Uterus (tissue), 2 donors: ENCODE measurements around the gene FAM118A.

Experiments
- CTCF ChIP-seq, 4 experiments: fragments of 200-600 bp in 2 of 4; fragments of 450-650 bp in 2 of 4; sonication (generic) in 2 of 4; IDR thresholded peaks; one replicate each; pipeline ENCODE4 v1.5.1; 2016 to 2019; ENCODE audit warnings: antibody characterized with exemption in 4 of 4, mild to moderate bottlenecking in 2 of 4, moderate library complexity in 1 of 4
- POLR2A ChIP-seq, 2 donors: fragments of 450-650 bp; IDR thresholded peaks; one replicate each; pipeline ENCODE4 v1.6.1; 2016; ENCODE audit warnings: antibody characterized with exemption in 2 of 2, mild to moderate bottlenecking in 1 of 2, moderate library complexity in 1 of 2

- TF ChIP-seq CTCF (IDR thresholded peaks at IDR 0.05) = peak in 2 of 4 experiments; percentile 10 to 27
- TF ChIP-seq POLR2A (IDR thresholded peaks at IDR 0.05) = peak; percentile 59 to 85
Observed at GRCh38 chr22:45309422-45310227, at the start of gene FAM118A.
